ENCODE measurements around the gene LRRC8E.
"Not testable (repeated sequence)": the region's sequence is repeated elsewhere in the genome, so short reads cannot be mapped to it uniquely, and the experiment has no call there.

LRRC8E gene

GRCh38 chr19:7856679-7857663, 31.3 kb upstream of the LRRC8E start:
- Mint-ChIP-seq H3K4me1 (peaks cover 17% of the 10 kb centered on the region), H3K27ac (no peak overlapping the region), H3K27me3 (ENCODE audit: low read depth) (peaks cover 22% of the 10 kb centered on the region), H3K4me3 (no peak overlapping the region), H3K36me3 (ENCODE audit: low read depth) (no peaks in the 10 kb centered on the region), H3K9me3 (no peaks in the 10 kb centered on the region)
- TF ChIP-seq CTCF (IDR thresholded peaks at IDR 0.05; ENCODE audit: unreplicated experiment in 3 of 3), result no peak

GRCh38 chr19:7857727-7858108, 30.6 kb upstream of the LRRC8E start:
- Mint-ChIP-seq H3K4me3 (no peak overlapping the region), H3K27me3 (ENCODE audit: low read depth) (peaks cover 22% of the 10 kb centered on the region), H3K9me3 (no peaks in the 10 kb centered on the region), H3K27ac (no peak overlapping the region), H3K36me3 (ENCODE audit: low read depth) (no peaks in the 10 kb centered on the region), H3K4me1 (peaks cover 17% of the 10 kb centered on the region)
- no peak for TF ChIP-seq CTCF (IDR thresholded peaks at IDR 0.05; ENCODE audit: unreplicated experiment in 3 of 3)

- Mint-ChIP-seq H3K27ac (no peak overlapping the region), H3K36me3 (ENCODE audit: low read depth) (no peaks in the 10 kb centered on the region), H3K27me3 (ENCODE audit: low read depth) (peaks cover 22% of the 10 kb centered on the region), H3K4me1 (peaks cover 13% of the 10 kb centered on the region), H3K9me3 (no peaks in the 10 kb centered on the region), H3K4me3 (no peak overlapping the region)
- TF ChIP-seq CTCF (IDR thresholded peaks at IDR 0.05; ENCODE audit: unreplicated experiment in 3 of 3), result no peak
Observed at GRCh38 chr19:7858109-7858770, 30.1 kb upstream of the LRRC8E start.

- H3K9me3 Mint-ChIP-seq; H3K4me3 Mint-ChIP-seq; H3K36me3 Mint-ChIP-seq (ENCODE audit: low read depth); H3K4me1 Mint-ChIP-seq; H3K27ac Mint-ChIP-seq: not testable (repeated sequence)
- H3K27me3 Mint-ChIP-seq (ENCODE audit: low read depth), result peaks cover 25% of the 10 kb centered on the region
Observed at GRCh38 chr19:7859087-7859486, 29.2 kb upstream of the LRRC8E start.

GRCh38 chr19:7859831-7860713, 28.2 kb upstream of the LRRC8E start:
- Mint-ChIP-seq H3K4me3 (no peak overlapping the region), H3K27me3 (ENCODE audit: low read depth) (peaks cover 35% of the 10 kb centered on the region), H3K27ac (no peak overlapping the region), H3K36me3 (ENCODE audit: low read depth) (no peaks in the 10 kb centered on the region), H3K9me3 (no peaks in the 10 kb centered on the region), H3K4me1 (peaks cover 9% of the 10 kb centered on the region)
- TF ChIP-seq CTCF (IDR thresholded peaks at IDR 0.05; ENCODE audit: unreplicated experiment in 3 of 3), result no peak

All from nephron (organoid).